ENCODE results near the gene OAF.

- TF ChIP-seq CTCF (IDR thresholded peaks at IDR 0.05; ENCODE audit: low read depth, low read length, poor library complexity, severe bottlenecking) (no peak), EZH2phosphoT487 (IDR thresholded peaks at IDR 0.05; ENCODE audit: borderline replicate concordance, low read length) (no peak)
Observed at GRCh38 chr11:120199613-120200012, 11.2 kb upstream of the OAF start.

All from DOHH2 (cell line).